Measurements from ENCODE around the gene MAP3K15. TPM values are rescaled to one million over a fixed set of nuclear protein-coding genes. Genes with fewer than 3 reads are reported as not detected.

The MAP3K15 gene
- total RNA-seq, 1 donor from 2014 or later, result 1.1 TPM

DNA sequence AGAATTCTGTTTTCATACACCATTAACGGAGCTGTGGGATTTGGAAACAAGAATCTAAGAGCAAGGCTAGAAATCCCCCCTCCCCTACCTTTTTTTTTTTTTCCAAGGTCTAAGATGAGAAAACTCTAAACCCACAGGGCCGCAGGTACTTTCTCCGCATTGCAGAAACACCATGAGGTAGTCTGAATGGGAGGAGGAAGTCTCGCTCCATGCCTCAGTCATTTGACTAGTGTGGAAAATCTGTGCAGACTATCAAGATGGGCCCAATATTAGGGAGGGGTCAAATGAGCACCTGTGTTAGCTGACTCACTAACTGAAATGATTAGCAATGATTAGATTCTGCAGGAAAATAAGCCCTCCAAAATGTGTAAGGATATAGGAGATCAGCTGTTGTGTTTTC, 40.9 kb upstream of the MAP3K15 start:
- H3K36me3 Mint-ChIP-seq, result no peaks in the 10 kb centered on the region
- H3K4me1 Mint-ChIP-seq, result no peaks in the 10 kb centered on the region
- Histone ChIP-seq H3K27ac (no peak overlapping the region), H3K9ac (no peak overlapping the region), H3K4me3 (no peak overlapping the region), H3K36me3 (no peaks in the 10 kb centered on the region), H3K79me2 (ENCODE audit: low read depth) (no peaks in the 10 kb centered on the region), H3F3A (ENCODE audit: low read depth) (no peaks in the 10 kb centered on the region), H3K4me2 (no peak overlapping the region), H3K4me1 (no peaks in the 10 kb centered on the region), H4K20me1 (ENCODE audit: low read depth) (no peaks in the 10 kb centered on the region), H3K27me3 (no peaks in the 10 kb centered on the region), H2AFZ (replicated peaks) (no peak overlapping the region), H3K9me3 (ENCODE audit: low read depth) (no peaks in the 10 kb centered on the region)
- TF ChIP-seq EZH2phosphoT487 (IDR thresholded peaks at IDR 0.05), result no peak
- TF ChIP-seq, protein P1, sequence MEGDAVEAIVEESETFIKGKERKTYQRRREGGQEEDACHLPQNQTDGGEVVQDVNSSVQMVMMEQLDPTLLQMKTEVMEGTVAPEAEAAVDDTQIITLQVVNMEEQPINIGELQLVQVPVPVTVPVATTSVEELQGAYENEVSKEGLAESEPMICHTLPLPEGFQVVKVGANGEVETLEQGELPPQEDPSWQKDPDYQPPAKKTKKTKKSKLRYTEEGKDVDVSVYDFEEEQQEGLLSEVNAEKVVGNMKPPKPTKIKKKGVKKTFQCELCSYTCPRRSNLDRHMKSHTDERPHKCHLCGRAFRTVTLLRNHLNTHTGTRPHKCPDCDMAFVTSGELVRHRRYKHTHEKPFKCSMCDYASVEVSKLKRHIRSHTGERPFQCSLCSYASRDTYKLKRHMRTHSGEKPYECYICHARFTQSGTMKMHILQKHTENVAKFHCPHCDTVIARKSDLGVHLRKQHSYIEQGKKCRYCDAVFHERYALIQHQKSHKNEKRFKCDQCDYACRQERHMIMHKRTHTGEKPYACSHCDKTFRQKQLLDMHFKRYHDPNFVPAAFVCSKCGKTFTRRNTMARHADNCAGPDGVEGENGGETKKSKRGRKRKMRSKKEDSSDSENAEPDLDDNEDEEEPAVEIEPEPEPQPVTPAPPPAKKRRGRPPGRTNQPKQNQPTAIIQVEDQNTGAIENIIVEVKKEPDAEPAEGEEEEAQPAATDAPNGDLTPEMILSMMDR (IDR thresholded peaks at IDR 0.05), result no peak
- no peak for TF ChIP-seq EZH2 (IDR thresholded peaks at IDR 0.05)
- no peak overlapping the region for H3K4me3 Mint-ChIP-seq
- H3K9me3 Mint-ChIP-seq, result no peaks in the 10 kb centered on the region
- no peak for DNase-seq (ENCODE audit: low spot score)
- H3K27me3 Mint-ChIP-seq (ENCODE audit: insufficient read depth, low read depth), result no peaks in the 10 kb centered on the region
- H3K27ac Mint-ChIP-seq, result no peak overlapping the region

DNA sequence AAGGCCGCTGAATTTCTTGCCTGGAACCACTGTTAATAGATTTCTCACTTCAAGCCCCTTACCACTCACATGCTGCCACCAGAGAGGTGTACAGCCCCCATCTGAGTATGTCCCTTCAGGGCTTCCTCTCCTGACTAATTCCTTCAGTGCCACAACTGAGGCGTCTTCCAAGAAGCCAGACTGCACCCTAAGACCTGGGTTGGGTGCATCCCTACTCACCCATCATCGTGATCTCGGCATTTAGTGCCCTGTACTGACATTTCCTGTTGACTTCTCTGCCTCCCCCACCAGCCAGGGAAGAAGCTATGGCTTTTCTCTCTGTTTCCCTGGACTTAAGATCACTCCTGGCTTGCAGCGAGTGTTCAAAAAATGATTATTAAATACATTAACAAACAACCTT, 40.4 kb upstream of the MAP3K15 start:
- Histone ChIP-seq H3K4me1 (no peaks in the 10 kb centered on the region), H3K4me3 (no peak overlapping the region), H3K27me3 (no peaks in the 10 kb centered on the region), H3K9ac (no peak overlapping the region), H3K36me3 (no peaks in the 10 kb centered on the region), H4K20me1 (ENCODE audit: low read depth) (no peaks in the 10 kb centered on the region), H3K79me2 (ENCODE audit: low read depth) (no peaks in the 10 kb centered on the region), H3F3A (ENCODE audit: low read depth) (no peaks in the 10 kb centered on the region), H2AFZ (replicated peaks) (no peak overlapping the region), H3K4me2 (no peak overlapping the region), H3K27ac (no peak overlapping the region), H3K9me3 (ENCODE audit: low read depth) (no peaks in the 10 kb centered on the region)
- H3K4me1 Mint-ChIP-seq, result no peaks in the 10 kb centered on the region
- H3K36me3 Mint-ChIP-seq, result no peaks in the 10 kb centered on the region
- TF ChIP-seq, protein P1 (IDR thresholded peaks at IDR 0.05), result no peak
- TF ChIP-seq EZH2phosphoT487 (IDR thresholded peaks at IDR 0.05) (no peak), EZH2 (IDR thresholded peaks at IDR 0.05) (no peak)
- H3K9me3 Mint-ChIP-seq, result no peaks in the 10 kb centered on the region
- H3K27ac Mint-ChIP-seq, result no peak overlapping the region
- no peak for DNase-seq (ENCODE audit: low spot score)
- no peak overlapping the region for H3K4me3 Mint-ChIP-seq
- H3K27me3 Mint-ChIP-seq (ENCODE audit: insufficient read depth, low read depth), result no peaks in the 10 kb centered on the region

DNA sequence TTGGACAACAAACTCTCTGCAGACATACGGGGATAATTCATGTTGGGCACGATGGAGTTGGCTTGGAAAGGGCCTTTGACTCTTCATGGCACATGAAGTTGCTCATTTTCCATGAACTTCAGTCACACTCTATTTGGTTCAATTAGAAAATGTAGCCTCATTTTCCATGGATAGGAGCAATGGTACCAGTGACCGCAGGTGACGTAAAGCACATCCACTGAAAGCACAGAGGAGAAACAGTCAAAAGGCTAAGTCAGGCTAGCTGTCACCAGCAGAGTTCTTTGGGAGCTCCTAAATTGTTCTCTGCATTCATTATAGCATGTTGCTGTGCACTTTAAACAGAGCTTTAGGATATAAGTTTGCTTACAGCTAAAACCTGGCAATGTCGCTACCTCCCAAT, 39.9 kb upstream of the MAP3K15 start:
- H3K4me2 ChIP-seq, result no peak overlapping the region
- H4K20me1 ChIP-seq (ENCODE audit: low read depth), result no peaks in the 10 kb centered on the region
- H3K9me3 Mint-ChIP-seq, result no peaks in the 10 kb centered on the region
- no peaks in the 10 kb centered on the region for H3K27me3 Mint-ChIP-seq (ENCODE audit: insufficient read depth, low read depth)
- no peaks in the 10 kb centered on the region for H3K9me3 ChIP-seq (ENCODE audit: low read depth)
- no peaks in the 10 kb centered on the region for H3K27me3 ChIP-seq
- no peaks in the 10 kb centered on the region for H3K36me3 Mint-ChIP-seq
- H3K36me3 ChIP-seq, result no peaks in the 10 kb centered on the region
- no peak for DNase-seq (ENCODE audit: low spot score)
- H3F3A ChIP-seq (ENCODE audit: low read depth), result no peaks in the 10 kb centered on the region
- no peak overlapping the region for H3K4me3 Mint-ChIP-seq
- H3K4me1 ChIP-seq, result no peaks in the 10 kb centered on the region
- H3K27ac ChIP-seq, result no peak overlapping the region
- TF ChIP-seq, protein P1 (IDR thresholded peaks at IDR 0.05), result no peak
- TF ChIP-seq EZH2 (IDR thresholded peaks at IDR 0.05), result no peak
- TF ChIP-seq EZH2phosphoT487 (IDR thresholded peaks at IDR 0.05), result no peak
- no peaks in the 10 kb centered on the region for H3K4me1 Mint-ChIP-seq
- no peak overlapping the region for H3K4me3 ChIP-seq
- no peak overlapping the region for H3K9ac ChIP-seq
- H3K27ac Mint-ChIP-seq, result no peak overlapping the region
- no peak overlapping the region for H2AFZ ChIP-seq (replicated peaks)
- no peaks in the 10 kb centered on the region for H3K79me2 ChIP-seq (ENCODE audit: low read depth)
